Effector CD8-positive, alpha-beta T cell (primary cell): ENCODE results near the gene FGF5.
"Not testable (repeated sequence)": the region's sequence is repeated elsewhere in the genome, so short reads cannot be mapped to it uniquely, and the experiment has no call there.

Experiments
- DNase-seq: peaks from one replicate; lab custom pipeline; 2025; lab: John Stamatoyannopoulos, UW

Gene FGF5

DNA sequence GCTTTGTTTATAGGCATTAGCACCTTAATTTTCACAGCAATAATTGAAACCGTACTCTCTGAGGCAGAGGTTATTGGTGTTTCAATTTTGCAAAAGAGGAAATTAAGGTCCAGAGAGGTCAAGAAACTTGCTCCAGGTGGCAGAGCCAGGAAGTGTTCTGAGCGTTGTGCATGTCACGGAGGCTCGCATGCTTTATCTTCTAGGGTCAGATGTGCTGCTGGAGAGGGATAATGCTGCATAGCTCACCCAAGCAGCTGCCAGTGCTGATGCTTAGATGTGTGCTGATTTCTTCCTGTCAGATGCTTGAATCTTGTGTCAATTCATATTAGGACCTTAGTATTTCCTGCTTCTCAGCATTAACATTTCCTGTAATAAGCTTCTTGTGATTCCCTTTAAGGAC lies 13.0 kb upstream of the FGF5 start:
- no peak for DNase-seq

- no peak for DNase-seq
Observed at GRCh38 chr4:80254114-80254513, 12.3 kb upstream of the FGF5 start.

DNA sequence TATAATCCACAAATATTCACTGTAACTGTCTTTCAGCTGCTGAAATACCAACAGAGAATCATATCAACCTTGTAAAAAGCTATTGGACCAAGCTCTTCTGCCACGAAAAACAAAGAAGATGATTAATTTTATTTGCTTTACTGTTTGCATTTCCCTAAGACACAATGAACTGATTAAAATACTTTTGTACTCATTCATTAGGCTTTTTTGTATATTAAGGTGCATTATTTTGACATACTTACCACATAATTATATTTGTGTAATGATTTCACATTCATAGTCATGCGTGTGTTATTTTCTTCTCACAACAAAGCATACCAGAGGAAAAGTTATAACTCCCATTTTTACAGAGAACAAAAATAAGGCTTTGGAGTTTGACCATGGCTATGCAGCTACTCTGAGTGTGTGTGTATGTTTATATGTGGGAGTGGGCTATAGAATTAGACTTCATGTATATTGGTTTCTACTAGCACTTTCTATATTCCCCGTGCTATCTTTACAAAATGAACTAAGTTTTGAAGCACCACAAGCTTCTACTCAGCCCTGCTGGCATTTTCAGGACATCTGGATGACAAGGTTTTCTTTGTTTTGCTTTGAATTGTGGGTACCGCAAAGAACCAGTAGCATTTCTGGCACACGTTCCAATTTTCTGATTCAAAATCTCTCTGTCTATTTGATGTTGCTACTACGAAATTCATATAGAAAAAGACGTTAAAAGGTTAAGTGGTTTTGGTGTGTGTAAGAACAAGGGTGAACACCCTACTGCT lies 11.0 kb upstream of the FGF5 start:
- no peak for DNase-seq

GRCh38 chr4:80257851-80258250 lies 8.6 kb upstream of the FGF5 start:
- no peak for DNase-seq

GRCh38 chr4:80259012-80259411 lies 7.5 kb upstream of the FGF5 start:
- no peak for DNase-seq

DNA sequence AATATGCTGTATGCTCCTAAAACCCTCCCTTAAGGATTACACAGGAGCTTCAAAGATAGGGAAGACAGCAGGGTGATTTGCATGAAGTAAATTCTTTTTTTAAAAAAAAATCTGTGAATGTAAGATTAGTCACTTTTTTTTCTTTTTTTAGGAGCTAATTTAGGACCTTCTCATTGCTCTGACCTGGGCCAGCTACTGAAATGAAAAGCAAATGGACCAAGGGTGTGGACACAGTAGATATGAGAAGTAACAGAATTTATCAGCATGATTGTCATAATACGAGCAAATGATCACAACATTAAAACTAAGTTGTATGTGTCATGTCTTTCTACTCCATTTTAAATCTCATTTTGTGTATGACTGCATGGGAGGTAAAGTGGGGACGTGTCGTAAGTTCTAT lies 6.6 kb upstream of the FGF5 start:
- DNase-seq: no peak

GRCh38 chr4:80261989-80262600 lies 4.4 kb upstream of the FGF5 start:
- no peak for DNase-seq

DNA sequence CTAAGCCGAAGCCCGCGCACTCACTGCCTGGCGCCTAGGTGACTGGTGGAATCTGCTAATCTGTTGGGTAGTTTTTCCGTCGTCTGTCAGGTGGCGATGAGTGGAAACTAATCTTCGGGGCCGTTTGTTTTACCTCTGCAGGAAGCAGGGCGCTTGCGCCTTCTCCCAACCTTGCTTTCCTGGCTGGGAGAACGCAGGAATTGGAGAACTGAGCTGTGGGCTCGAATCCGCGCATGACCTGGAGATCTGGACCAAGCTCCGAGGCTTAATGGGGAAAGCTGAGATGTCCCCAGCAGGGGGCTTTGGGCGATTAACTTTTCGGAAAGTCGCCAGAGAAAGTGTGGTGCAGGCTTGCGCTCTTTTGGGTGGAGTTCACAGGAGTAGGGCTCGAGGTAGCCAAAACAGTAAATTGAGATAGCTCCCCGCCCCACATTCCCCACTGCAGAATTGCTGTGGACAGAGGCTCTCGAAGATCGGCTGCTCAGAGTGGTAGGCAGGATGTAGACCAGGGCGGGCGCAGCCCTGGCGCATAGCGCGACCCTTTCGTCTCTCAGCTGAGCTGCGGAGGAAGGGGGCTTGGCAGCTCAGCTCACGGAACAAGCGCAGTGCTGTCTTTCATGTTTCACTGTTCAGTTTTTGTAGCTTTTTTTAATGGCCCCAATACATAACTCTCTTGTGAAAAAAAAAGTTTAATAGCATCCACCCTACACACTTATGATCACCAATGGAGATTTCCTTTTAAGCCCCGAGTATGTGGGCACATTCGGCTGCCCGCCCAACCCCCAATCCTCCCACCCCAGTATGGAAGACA lies 2.7 kb upstream of the FGF5 start:
- DNase-seq: no peak

DNA sequence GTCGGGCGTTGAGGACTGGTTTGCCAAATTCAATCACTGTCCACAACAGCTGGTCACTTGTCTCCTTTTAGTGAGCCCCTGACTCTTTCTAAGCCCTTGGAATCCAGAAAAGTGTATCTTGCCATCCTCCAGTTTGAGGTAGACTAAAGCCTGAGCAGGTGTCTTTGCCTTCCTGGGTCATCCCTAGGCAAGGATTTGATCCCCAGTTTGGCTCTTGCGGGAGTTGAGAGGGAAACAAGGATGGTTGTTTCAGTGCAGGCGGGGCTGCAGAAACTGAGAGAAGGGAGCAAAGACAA lies 2.2 kb upstream of the FGF5 start:
- DNase-seq: no peak

DNA sequence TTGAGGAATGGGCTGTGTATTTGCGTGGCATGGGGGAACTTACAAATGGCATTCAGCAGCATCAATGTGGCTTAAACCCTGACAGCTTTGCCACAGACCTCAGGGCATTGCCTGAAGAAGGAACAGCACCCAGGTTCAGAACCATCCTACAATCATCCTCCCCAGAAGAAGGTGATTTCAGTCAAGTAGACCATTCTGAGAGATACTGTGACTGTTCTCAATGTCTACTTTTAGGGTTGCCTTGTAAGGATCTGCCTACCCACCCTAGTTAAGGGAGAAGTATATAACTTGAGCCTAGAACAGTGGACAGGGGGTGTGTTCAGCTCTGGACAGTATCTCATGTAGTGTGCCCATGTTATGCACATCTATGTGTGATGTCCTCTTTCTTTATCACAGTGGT lies 1.6 kb upstream of the FGF5 start:
- DNase-seq: no peak

DNA sequence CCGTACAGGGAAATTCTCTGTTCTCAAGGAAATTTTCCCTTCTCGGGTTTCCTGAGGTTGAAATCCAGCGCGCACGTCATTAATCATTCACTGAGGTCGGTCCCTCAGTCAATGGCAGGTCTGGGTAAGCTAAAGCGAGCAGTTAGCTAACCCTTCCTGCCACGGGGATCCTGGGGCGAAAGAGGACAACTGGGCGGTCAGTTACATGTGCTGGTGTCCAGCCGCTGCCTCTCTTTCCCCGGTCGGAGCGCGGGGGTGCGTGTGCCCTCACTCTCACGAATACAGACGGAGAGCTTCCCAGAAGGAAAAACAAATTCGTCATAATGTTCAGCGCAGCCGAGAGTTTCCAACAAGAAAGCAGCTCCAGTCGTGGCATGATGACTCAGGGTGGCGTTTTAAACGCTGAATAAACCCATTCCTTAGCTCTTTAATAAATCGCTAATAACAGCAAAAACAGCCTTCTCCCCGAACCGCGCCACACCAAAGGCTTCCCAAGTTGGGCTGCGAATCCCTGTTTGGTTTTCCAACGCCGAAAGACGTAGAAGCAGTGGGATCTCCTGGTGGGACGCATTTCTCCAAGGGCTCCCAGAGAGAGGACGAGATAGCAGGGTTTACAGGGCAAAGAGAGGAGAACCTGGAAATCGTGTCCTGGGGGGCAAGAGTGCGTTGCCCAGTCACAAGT lies 752 bp upstream of the FGF5 start:
- no peak for DNase-seq

- no peak for DNase-seq
Observed at GRCh38 chr4:80266902-80267380, 477 bp downstream of the FGF5 start.

GRCh38 chr4:80268081-80268823 lies 1.8 kb downstream of the FGF5 start:
- no peak for DNase-seq

DNA sequence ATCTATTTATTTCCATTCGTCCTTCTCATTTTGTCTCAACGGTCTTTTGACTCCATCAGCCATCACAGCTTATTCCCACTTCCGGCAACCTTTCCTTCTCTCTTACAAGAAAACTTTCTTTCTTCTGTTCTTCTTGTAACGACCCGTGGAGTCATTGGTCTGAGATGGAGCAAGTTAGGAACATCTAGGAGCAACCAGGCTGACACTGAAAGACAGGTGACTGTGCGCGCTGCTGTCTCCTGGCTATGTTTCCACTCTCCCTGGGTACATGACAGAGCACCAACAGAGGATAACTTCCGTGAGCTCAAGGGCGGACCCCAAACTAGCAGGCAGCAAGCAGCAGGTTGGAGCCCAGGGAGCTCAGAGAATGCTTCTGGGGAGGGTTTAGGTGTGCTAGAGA lies 2.5 kb downstream of the FGF5 start:
- DNase-seq: no peak

DNA sequence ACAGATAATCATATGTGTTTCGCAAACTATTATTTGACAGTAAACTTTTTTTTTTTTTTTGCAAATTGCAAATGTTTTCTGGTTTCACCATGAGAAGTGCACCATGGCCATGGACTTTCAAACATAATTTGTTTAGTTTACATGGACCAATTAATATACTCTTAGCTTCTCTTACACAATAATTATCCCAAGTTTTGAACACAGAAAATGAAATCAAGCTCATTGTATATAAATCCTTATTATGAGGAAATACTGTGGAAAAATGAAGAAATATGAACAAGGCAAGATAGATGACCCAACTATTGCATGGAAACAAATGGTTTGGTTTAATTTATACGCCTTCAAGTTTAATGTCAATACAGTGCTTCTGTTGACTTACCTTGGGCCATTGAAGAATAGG lies 3.9 kb downstream of the FGF5 start:
- no peak for DNase-seq

DNA sequence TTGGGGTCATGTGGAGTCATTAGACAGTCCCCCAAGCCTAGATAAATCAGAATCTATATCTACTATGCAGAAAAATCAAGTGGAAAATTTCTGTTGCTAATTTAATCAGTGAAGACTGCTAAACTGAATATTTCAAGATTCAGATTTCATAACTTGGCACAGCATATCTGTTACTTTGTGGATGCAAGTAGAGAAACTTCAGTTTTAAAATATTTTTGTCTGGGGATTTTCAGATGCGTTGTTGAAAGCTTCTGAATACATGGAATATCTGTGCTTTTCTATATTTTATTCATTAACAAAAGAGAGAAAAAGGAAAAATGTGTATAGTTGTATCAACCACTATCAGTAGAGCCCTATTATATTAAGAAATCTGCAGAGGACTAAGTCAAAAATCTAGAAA lies 4.4 kb downstream of the FGF5 start:
- no peak for DNase-seq

GRCh38 chr4:80271801-80272200 lies 5.3 kb downstream of the FGF5 start:
- no peak for DNase-seq

DNA sequence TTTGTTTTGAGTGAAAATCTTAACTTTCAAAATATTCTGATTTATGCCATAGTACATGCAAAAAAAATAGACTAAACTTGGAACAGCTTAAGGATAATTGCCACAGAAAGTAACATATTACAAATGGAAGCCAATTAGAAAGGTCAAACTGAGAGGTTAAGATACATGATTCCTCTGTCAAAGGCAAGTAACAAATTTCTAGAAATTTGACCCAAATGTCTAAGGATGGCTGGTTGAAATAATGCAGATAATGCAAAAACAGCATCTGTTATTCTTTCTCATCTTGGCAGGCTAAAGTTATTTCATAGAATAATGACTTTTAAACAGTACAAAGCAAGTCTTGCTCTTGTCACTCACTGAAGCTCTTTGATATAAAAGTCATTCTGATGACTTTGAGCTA lies 10.5 kb downstream of the FGF5 start:
- no peak for DNase-seq

DNA sequence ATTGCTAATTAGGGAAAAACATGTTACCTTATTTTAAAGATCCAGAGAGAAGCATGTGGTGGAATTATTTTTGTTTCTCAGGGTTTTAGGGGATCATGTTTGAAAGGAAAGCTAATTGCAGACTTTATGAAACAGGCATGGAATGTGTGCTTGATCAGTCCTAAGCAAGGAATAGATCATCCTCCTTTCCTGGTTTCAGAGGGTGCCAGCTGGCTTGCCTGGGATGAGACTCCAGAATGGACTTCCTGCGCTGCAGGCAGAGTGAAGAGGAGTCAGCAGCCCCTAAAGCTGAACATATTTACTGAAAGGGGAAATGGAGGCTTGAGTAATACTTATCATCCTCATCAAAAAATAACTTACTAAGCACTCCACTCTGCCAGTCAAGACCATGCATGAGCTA lies 13.3 kb downstream of the FGF5 start:
- no peak for DNase-seq

GRCh38 chr4:80286451-80286850 lies 20.0 kb downstream of the FGF5 start:
- DNase-seq: no peak

- not testable (repeated sequence) for DNase-seq
Observed at GRCh38 chr4:80290665-80291064, 24.2 kb downstream of the FGF5 start.

- no peak for DNase-seq
Observed at GRCh38 chr4:80294206-80294605, 27.7 kb downstream of the FGF5 start.
